ENCODE measurements around the gene TET1.
"Not testable (repeated sequence)": the region's sequence is repeated elsewhere in the genome, so short reads cannot be mapped to it uniquely, and the experiment has no call there.

The TET1 gene

DNA sequence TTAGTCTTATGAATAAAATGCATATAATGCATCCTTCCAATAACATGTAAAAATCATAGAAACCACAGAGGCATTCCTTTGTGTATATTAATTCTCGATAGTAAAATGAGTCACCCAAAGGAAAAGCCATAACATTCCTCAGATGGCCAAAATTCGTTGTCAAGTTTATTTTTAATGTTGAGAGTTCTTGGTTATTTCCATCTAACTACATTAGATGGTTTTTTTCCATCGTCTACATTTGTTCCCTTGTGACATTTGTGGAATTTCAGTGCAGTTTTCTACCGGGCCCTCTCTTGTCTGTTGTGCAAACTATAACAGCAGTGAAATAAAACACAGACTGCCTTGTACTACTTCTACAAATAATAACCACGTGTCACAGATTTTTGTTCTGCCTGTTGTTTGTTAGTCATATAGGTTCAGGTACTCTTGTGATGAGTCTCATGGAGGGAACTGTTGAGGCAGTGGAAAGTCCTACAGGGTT lies 106.2 kb downstream of the TET1 start:
- no peak overlapping the region for H3K4me3 Mint-ChIP-seq
- DNase-seq (no peak), ATAC-seq (replicated peaks) (no peak)
- no peaks in the 10 kb centered on the region for H3K9me3 Mint-ChIP-seq
- peaks cover 4 to 6% of the 10 kb centered on the region in 2 donors for H3K36me3 Mint-ChIP-seq
- no peak overlapping the region for H3K27ac Mint-ChIP-seq
- no peaks in the 10 kb centered on the region for H3K27me3 Mint-ChIP-seq
- H3K4me1 Mint-ChIP-seq, result peaks cover 0 to 2% of the 10 kb centered on the region in 2 donors

- Mint-ChIP-seq H3K27me3 (no peaks in the 10 kb centered on the region), H3K9me3 (peaks cover 0 to 1% of the 10 kb centered on the region in 2 donors), H3K27ac (no peak overlapping the region), H3K4me1 (no peaks in the 10 kb centered on the region), H3K4me3 (no peak overlapping the region), H3K36me3 (peaks cover 4 to 8% of the 10 kb centered on the region in 2 donors)
- ATAC-seq (replicated peaks) (no peak), DNase-seq (no peak)
These were observed 108.1 kb downstream of the TET1 start for GRCh38 chr10:68668231-68668630.

DNA sequence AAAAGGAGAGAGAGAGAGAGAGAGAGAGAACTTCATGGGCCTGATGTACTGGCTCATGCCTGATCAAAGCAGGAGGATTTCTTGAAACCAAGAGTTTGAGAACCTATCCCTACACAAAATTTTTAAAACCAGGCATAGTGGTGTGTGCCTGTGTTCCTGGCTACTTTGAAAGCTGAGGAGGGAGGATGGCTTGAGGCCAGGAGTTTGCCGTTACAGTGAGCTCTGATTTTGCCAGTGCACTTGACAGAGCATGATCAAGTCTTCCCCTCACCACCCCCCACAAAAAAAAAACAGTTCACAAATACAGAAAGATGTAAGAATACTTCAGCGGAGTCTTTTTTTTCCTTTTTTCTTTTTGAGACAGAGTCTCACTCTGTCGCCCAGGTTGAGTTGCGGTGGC lies 108.8 kb downstream of the TET1 start:
- no peaks in the 10 kb centered on the region for H3K4me1 Mint-ChIP-seq
- ATAC-seq (replicated peaks) (no peak), DNase-seq (no peak)
- no peak overlapping the region for H3K4me3 Mint-ChIP-seq
- H3K27me3 Mint-ChIP-seq, result no peaks in the 10 kb centered on the region
- peaks cover 0 to 1% of the 10 kb centered on the region in 2 donors for H3K9me3 Mint-ChIP-seq
- no peak overlapping the region for H3K27ac Mint-ChIP-seq
- peaks cover 4 to 9% of the 10 kb centered on the region in 2 donors for H3K36me3 Mint-ChIP-seq

- Mint-ChIP-seq H3K36me3 (peaks cover 3 to 10% of the 10 kb centered on the region in 2 donors), H3K27me3 (no peaks in the 10 kb centered on the region), H3K4me3 (no peak overlapping the region), H3K27ac (no peak overlapping the region), H3K4me1 (no peaks in the 10 kb centered on the region), H3K9me3 (no peaks in the 10 kb centered on the region)
- ATAC-seq (replicated peaks) (peak in 1 of 2 donors; percentile 43), DNase-seq (no peak)
These were observed 124.3 kb downstream of the TET1 start for GRCh38 chr10:68684413-68684812.

DNA sequence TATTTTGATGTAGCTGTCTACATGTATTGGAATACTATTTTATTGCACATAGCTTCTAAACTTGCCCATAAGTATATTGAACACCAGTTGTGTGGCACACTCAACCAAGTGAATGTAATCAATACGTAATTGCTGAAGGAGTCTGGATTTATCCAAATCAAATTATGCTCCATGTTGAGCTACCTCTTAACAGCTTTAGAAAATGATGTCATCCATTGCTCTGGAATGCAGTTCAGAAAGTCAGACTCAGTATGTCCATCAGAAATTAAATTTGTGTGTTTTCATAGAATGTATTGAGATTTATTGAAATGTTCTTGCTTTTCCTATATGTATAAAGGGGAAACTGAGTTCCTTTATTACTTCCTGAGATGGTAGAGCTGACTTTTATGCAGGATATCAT lies 135.9 kb downstream of the TET1 start:
- no peaks in the 10 kb centered on the region for H3K4me1 Mint-ChIP-seq
- peaks cover 1 to 6% of the 10 kb centered on the region in 2 donors for H3K36me3 Mint-ChIP-seq
- H3K27ac Mint-ChIP-seq, result no peak overlapping the region
- no peak overlapping the region for H3K4me3 Mint-ChIP-seq
- DNase-seq (no peak), ATAC-seq (replicated peaks) (no peak)
- H3K9me3 Mint-ChIP-seq, result no peaks in the 10 kb centered on the region
- no peaks in the 10 kb centered on the region for H3K27me3 Mint-ChIP-seq

DNA sequence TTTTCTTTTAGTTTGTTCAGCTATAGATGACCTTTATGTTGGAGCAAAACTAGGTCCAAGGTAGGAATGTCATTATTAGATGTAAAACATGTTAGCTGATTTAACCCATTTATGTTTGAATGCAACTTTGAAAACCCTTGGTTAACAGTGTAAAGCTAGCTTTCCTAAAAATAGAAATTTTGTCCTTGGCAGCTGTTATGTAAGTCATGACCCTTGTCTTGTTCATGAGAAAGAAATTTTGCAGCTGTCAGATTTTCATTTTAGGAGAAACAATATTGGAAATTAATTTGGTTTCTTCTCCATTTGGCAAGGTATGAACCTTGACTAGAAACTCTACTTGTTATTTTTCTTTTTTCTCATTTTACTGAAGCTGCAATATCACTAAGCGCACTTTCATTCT lies 137.0 kb downstream of the TET1 start:
- Mint-ChIP-seq H3K4me3 (no peak overlapping the region), H3K27me3 (no peaks in the 10 kb centered on the region), H3K36me3 (no peaks in the 10 kb centered on the region), H3K9me3 (no peaks in the 10 kb centered on the region), H3K27ac (no peak overlapping the region), H3K4me1 (no peaks in the 10 kb centered on the region)
- no peak for DNase-seq
- ATAC-seq (replicated peaks), result no peak

DNA sequence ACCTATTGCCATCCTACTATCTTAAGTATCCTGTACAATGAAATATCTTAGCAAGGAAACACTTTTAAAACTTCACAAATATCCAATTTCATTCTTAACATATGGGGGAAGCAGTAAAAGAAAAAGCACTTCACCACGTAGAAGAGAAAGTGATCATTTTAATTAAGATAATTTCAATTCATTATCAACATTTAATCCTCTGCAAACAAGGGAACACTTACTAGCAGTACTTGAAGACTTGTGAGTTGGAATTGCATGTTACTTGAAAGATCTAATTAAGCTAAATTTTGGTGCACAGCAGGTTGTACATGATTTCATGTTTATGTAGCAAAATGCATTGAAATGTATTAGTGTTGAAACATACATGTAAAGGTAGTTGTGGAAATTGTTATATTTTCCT lies 140.1 kb downstream of the TET1 start:
- Mint-ChIP-seq H3K36me3 (no peaks in the 10 kb centered on the region), H3K9me3 (no peaks in the 10 kb centered on the region), H3K27ac (no peak overlapping the region), H3K4me3 (no peak overlapping the region), H3K27me3 (no peaks in the 10 kb centered on the region), H3K4me1 (no peaks in the 10 kb centered on the region)
- ATAC-seq (replicated peaks) (no peak), DNase-seq (no peak)

DNA sequence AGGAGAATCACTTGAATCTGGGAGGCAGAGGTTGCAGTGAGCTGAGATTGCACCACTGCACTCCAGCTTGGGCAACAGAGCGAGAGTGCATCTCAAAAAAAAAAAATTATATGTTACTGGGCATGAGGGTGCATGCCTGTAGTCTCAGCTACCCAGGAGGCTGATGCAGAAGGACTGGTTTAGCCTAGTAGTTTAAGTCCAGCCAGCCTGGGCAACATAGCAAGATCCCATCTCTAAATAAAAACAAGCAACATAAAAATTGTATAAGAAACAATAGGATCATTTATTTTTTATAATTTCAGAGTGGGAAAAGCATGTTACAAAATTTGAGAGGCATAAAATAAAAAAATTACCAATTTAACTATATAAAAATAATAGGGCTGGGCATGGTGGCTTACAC lies 145.4 kb downstream of the TET1 start:
- Mint-ChIP-seq H3K36me3 (no peaks in the 10 kb centered on the region), H3K4me1 (no peaks in the 10 kb centered on the region), H3K9me3 (no peaks in the 10 kb centered on the region), H3K4me3 (no peak overlapping the region), H3K27me3 (no peaks in the 10 kb centered on the region), H3K27ac (no peak overlapping the region)
- no peak for DNase-seq
- ATAC-seq (replicated peaks), result no peak

GRCh38 chr10:68708987-68709386 lies 148.8 kb downstream of the TET1 start:
- not testable (repeated sequence) for DNase-seq; H3K9me3 Mint-ChIP-seq; H3K4me1 Mint-ChIP-seq; H3K36me3 Mint-ChIP-seq; H3K27me3 Mint-ChIP-seq; H3K27ac Mint-ChIP-seq; H3K4me3 Mint-ChIP-seq; ATAC-seq (replicated peaks)

GRCh38 chr10:68713065-68713464 lies 152.9 kb downstream of the TET1 start:
- H3K27ac Mint-ChIP-seq; H3K4me1 Mint-ChIP-seq; DNase-seq; H3K4me3 Mint-ChIP-seq; ATAC-seq (replicated peaks); H3K27me3 Mint-ChIP-seq; H3K36me3 Mint-ChIP-seq; H3K9me3 Mint-ChIP-seq: not testable (repeated sequence)

- no peak overlapping the region for H3K27ac Mint-ChIP-seq
- H3K27me3 Mint-ChIP-seq, result peaks cover 4 to 6% of the 10 kb centered on the region in 2 donors
- H3K9me3 Mint-ChIP-seq, result no peaks in the 10 kb centered on the region
- no peak for DNase-seq
- no peak for ATAC-seq (replicated peaks)
- peaks cover 5 to 6% of the 10 kb centered on the region in 2 donors for H3K4me1 Mint-ChIP-seq
- no peak overlapping the region for H3K4me3 Mint-ChIP-seq
- peaks cover 2 to 10% of the 10 kb centered on the region in 2 donors for H3K36me3 Mint-ChIP-seq
These were observed 157.3 kb downstream of the TET1 start for GRCh38 chr10:68717435-68717834.

- Mint-ChIP-seq H3K4me3 (peak within 1 kb of the TSS; percentile 89 to 93), H3K9me3 (no peaks in the 10 kb centered on the region), H3K27me3 (no peaks in the 10 kb centered on the region), H3K4me1 (peaks cover 8 to 15% of the 10 kb centered on the region in 2 donors), H3K27ac (peak within 1 kb of the TSS; percentile 99), H3K36me3 (peaks cover 13 to 25% of the 10 kb centered on the region in 2 donors)
- ATAC-seq (replicated peaks) (peak; percentile 100), DNase-seq (peak; percentile 97)
These were observed 160.9 kb downstream of the TET1 start, which contains the start of gene CCAR1 for GRCh38 chr10:68720793-68721672. CCAR1 (plus strand) TSS chr10:68721239; CDS start chr10:68722505, 1,266 bp downstream.

DNA sequence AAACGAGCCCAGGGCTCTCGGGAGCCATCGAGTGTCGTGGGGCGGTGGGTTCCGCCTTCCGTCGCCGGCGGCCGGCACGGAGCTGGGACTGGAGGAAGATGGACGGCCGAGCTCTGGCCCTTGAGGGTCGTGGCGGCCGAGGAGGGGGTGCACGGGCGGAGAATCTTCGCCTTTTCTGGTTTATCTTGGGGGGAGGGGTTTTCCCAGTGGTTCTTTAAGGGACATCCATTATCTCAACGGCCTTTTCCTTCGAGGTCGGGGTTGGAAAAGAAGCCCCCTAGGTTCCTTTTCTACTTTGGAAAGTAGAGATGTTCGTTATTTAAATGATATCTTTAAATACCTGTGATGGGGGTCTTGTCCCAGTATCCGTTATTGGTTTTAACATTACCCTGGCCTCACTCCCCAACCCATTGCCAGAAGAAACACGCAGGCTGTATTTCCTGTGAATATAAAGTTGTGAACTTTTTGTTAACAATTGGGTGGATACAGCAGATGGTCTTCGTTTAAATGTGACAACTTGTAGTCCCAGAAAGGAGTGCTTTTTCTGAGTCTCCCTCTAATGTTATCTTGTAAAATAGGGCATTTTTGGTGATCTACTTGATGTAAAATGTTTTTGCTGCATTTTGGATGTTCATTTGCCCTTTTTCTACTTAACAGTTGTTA lies 161.7 kb downstream of the TET1 start:
- ATAC-seq (replicated peaks) (peak; percentile 21 to 22), DNase-seq (no peak)
- Mint-ChIP-seq H3K27ac (peak overlapping the region; percentile 99), H3K27me3 (no peaks in the 10 kb centered on the region), H3K36me3 (peaks cover 16 to 29% of the 10 kb centered on the region in 2 donors), H3K9me3 (no peaks in the 10 kb centered on the region), H3K4me3 (peak overlapping the region; percentile 89 to 93), H3K4me1 (peaks cover 8 to 15% of the 10 kb centered on the region in 2 donors)

DNA sequence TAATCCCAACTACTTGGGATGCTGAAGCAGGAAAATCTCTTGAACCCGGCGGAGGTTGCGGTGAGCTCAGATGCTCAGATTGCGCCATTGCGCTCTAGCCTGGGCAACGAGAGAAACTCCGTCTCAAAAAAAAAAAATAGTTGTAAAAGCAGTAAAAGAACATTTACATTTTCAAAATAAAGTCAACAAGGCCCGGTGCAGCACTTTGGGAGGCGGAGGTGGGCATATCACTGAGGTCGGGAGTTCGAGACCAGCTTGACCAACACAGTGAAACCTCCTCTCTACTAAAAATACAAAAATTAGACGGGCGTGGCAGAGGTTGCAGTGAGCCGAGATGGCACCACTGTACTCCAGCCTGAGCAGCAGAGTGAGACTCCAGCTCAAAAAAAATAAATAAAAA lies 164.9 kb downstream of the TET1 start:
- no peak overlapping the region for H3K4me3 Mint-ChIP-seq

More for the DNA sequence above, 164.9 kb downstream of the TET1 start:
- Mint-ChIP-seq H3K9me3 (no peaks in the 10 kb centered on the region), H3K27ac (no peak overlapping the region), H3K36me3 (peaks cover 27 to 39% of the 10 kb centered on the region in 2 donors), H3K27me3 (no peaks in the 10 kb centered on the region), H3K4me1 (peaks cover 8 to 15% of the 10 kb centered on the region in 2 donors)
- DNase-seq, result no peak
- no peak for ATAC-seq (replicated peaks)

Data from stimulated activated naive B cell treated with anti-CD40 and anti-IgM and Interleukin-4, amounts not matched to agents 10 μg/mL and 1 μg/mL and 100 μg/mL, for 72 hours (primary cell).